ENCODE measurements around the gene WNT1.

DNA sequence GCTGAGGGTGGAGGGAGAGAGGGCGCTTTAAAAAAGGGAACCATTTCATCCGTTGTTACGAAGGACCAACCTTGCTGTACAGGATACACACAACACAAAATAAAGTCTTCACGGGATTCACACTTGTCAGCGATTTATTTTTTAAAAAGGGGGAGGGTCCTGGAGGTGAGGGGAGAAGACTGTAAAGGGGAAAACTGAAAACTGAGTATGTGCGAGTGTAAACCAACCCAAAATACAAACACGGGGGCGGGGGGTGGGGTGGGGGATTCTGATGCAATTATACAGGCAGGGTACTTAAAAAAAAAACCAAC is 41.0 kb downstream of the WNT1 start:
- TF ChIP-seq, protein P1, sequence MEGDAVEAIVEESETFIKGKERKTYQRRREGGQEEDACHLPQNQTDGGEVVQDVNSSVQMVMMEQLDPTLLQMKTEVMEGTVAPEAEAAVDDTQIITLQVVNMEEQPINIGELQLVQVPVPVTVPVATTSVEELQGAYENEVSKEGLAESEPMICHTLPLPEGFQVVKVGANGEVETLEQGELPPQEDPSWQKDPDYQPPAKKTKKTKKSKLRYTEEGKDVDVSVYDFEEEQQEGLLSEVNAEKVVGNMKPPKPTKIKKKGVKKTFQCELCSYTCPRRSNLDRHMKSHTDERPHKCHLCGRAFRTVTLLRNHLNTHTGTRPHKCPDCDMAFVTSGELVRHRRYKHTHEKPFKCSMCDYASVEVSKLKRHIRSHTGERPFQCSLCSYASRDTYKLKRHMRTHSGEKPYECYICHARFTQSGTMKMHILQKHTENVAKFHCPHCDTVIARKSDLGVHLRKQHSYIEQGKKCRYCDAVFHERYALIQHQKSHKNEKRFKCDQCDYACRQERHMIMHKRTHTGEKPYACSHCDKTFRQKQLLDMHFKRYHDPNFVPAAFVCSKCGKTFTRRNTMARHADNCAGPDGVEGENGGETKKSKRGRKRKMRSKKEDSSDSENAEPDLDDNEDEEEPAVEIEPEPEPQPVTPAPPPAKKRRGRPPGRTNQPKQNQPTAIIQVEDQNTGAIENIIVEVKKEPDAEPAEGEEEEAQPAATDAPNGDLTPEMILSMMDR (IDR thresholded peaks at IDR 0.05), result no peak
- TF ChIP-seq EP300 (IDR thresholded peaks at IDR 0.05) (no peak), POLR2AphosphoS5 (IDR thresholded peaks at IDR 0.05) (no peak), POLR2A (IDR thresholded peaks at IDR 0.05) (no peak)
